Measurements from ENCODE around the gene RAPH1.

Gene RAPH1, protein sequence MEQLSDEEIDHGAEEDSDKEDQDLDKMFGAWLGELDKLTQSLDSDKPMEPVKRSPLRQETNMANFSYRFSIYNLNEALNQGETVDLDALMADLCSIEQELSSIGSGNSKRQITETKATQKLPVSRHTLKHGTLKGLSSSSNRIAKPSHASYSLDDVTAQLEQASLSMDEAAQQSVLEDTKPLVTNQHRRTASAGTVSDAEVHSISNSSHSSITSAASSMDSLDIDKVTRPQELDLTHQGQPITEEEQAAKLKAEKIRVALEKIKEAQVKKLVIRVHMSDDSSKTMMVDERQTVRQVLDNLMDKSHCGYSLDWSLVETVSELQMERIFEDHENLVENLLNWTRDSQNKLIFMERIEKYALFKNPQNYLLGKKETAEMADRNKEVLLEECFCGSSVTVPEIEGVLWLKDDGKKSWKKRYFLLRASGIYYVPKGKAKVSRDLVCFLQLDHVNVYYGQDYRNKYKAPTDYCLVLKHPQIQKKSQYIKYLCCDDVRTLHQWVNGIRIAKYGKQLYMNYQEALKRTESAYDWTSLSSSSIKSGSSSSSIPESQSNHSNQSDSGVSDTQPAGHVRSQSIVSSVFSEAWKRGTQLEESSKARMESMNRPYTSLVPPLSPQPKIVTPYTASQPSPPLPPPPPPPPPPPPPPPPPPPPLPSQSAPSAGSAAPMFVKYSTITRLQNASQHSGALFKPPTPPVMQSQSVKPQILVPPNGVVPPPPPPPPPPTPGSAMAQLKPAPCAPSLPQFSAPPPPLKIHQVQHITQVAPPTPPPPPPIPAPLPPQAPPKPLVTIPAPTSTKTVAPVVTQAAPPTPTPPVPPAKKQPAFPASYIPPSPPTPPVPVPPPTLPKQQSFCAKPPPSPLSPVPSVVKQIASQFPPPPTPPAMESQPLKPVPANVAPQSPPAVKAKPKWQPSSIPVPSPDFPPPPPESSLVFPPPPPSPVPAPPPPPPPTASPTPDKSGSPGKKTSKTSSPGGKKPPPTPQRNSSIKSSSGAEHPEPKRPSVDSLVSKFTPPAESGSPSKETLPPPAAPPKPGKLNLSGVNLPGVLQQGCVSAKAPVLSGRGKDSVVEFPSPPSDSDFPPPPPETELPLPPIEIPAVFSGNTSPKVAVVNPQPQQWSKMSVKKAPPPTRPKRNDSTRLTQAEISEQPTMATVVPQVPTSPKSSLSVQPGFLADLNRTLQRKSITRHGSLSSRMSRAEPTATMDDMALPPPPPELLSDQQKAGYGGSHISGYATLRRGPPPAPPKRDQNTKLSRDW

DNA sequence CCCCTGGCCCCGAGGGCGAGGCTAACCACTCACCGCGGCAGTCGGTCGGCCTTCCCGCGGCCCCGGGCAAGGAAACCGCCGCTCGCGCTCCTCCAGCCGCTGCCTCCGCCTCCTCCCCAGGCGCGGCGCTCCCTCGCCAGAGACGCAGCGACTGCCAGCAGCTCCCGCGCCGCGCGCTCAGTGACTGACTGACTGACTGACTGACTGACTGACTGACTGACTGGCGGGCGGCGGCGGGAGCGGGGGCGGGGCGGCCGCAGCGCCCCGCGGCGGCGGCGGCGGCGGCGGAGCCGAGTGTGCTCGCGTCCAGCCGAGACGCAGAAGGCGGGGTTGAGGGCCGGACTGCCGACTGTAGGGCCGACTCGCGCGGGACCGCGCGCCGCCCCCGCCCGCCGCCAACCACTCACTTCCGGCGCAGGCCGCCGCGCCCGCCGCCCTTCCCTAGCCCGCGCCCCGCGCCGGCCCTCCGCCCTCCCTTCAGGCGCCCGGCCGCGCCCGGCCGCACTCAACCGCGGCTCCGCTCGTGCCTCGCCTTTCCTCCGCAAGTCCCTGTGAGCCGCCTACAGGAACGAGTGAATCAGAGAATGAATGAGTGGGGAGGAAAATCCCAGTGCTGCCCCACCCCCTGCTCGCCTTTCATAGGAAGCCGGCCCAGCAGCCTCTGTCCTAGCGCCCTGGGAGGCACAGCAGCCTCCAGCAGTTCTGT is at the start of gene RAPH1:
Gene RAPH1, minus strand, starts transcription at position 224 of the 706 bp plus-strand sequence. CDS start 39,948 bp downstream, outside the sequence.
- peak; percentile 88 for DNase-seq

DNA sequence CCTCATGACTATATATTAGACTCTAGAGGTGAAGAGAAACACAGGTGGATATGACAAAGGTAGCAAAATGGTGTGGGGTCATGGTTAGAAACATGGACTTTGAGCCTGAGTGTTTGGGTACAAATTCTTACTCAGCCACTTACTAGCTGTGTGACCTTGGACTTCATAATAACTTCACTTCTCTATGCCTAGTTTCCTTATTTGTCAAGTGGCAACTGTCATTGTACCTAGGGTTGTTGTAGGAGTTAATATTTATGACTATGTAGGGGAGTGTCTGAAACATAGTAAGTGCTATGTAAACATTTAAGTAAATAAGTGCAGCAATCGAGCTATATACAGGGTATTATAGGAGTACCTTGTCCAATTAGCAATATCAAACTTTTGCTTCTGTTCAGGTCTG is 49.7 kb upstream of the RAPH1 start:
- DNase-seq = no peak

DNA sequence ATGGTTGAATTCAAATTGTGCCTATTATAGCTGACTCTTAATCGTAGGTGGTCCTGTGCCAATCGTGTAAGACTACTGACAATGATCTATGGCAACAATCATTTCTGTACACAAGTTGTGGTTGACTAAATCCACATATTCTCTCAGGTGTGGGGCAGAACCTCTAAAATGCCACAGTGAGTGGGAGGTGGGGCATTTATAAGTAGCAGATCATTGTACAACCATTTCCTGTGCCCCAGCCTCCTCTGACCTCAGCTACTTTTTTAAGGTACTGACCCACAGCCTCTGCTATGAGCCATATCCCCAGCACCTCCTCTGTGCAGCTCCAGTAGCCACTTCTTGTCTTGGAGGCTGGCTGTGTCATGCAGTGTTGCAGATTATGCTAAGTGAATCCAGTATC is 48.6 kb upstream of the RAPH1 start:
- no peak for DNase-seq

DNA sequence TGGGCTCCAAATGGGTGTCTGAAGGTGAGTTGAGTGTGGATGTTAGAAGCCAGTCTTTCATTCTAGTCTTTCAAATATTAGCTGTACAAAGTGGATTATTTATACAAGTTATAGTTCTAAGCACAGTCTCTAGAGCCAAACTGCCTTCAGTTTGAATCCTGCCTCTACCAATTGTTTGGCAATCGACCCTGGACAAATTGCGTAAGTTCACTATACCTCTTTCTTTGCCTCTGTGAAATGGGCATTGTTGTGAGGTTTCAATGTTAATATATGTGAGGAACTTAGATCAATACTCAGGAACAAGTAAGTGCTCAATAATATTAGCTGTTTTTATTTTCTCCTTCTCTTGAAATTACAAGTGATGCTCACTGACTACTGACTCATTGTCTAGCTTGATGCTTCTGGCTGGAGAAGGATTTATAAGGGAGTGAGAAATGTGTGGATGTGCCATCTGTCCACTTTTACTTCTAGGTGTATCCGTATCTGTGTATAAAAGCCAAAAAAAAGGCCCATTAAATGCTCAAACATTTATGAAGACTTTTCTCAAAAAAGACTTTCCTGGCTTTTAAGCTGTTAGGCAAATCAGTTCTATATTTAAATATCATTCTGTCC is 48.1 kb upstream of the RAPH1 start:
- no peak for DNase-seq

DNA sequence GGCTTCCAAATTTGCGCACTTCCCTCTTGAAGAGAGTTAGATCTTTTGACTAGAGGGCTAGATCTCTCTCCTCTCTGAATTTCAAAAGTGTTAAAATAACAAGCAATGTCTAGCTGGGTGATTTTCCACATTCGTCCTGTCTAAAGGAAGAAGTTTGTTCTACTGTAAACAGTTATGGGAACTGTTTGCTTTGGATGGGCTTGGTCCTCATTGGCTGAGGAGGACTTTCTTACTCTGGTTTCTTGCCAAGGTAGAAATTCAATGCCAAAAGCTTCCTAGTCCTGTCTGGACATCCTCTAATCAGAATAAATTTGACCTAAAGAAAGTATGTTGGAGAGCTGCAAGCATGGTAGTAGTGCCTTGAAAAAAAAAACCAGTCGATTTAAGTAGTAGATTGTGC is 47.4 kb upstream of the RAPH1 start:
- no peak for DNase-seq

DNA sequence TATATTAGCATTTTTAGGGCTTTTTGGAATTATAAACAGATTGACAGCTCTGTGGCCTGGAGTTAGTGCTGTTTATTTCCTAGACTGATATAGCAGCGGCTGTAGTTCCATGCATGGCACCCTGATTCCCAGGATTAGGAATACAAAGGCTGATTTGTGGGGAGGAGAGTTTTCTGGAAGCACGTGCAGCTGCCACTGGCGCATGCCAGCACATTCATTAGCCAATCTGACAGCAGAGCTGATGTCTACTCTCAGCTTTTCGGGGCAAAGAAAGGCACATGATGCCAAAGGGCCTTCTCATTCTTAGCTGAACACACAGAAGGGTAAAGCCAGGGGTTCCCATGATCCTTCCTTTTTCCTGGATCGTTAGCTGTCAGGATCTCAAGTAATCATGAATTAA is 45.7 kb upstream of the RAPH1 start:
- DNase-seq = no peak

DNA sequence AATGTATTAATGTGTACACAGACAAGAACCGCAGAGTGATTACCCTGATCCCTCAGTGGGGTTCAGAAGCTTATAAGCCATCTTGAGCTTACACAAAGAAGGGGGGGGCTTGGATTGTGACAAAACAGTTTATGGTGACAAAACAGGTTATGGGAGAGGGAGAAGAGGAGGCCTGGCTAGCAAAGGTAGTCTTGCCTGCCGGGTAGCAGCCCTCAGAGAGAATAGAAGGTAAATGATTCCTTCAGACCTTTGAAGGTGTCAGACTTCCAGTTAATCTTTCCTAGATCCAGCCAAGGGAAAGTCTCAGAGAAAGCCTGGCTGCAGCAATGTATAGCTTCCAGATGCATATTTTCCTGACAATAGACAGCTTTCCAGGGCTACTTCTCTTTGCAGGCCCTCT is 44.6 kb upstream of the RAPH1 start:
- DNase-seq = no peak

DNA sequence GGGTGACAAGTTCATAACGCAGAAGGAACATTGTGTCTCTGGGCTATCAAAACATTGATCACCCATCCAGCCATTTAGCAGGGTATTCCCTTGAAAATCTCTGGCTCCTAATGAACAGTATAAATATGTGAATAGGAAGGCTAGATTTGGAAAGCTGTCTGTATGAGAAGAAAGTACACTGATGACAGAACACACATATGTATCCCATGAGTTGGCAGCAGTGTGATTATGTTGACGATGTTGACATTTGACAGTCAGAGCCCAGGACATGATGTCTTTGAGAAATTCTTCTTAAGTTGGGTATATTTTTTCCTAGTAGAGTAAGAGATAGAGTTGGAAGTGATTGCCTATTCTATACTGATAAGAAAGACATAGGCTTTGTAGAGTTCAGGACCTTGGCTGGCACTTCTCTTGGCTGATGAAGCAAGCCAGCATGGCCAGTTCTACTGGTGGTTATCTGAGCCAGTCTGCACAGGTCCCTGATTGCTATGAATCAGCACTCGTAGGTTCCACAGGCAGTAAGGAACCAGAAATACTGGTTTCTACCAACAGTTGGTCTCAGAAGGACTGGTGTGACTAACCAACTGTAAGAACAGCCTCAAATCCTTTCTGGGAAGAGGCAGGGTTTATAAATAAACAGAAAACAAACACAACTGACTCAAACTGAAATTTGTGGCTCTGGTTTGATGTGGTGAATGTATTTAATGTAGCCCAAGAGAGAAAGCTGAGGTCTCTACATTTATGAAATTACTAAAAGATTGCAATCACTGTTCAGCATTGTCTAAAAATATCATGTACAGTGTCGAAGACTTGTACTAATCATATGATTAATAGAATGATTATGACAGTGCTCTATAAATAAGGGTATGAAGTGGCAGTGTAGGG is 43.9 kb upstream of the RAPH1 start:
- DNase-seq = no peak

DNA sequence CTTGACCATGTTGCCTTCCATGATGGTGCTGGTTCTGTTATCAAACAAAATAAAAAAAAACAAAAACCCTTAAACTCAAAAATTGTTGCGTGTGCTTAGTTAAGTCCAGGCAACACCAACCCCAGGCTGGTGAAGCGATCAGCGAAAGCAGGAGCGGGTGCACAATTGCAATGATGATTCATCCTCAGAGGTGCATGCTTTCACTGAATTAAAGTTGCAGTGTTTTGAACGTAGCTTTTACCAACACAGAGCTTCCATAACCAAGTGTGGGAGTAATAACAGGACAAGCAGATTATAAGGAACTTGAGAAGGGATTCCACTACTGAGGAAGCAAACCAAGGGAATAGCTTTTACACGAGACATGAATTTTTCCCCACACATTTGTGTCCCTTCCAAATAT is 39.7 kb upstream of the RAPH1 start:
- DNase-seq = no peak

DNA sequence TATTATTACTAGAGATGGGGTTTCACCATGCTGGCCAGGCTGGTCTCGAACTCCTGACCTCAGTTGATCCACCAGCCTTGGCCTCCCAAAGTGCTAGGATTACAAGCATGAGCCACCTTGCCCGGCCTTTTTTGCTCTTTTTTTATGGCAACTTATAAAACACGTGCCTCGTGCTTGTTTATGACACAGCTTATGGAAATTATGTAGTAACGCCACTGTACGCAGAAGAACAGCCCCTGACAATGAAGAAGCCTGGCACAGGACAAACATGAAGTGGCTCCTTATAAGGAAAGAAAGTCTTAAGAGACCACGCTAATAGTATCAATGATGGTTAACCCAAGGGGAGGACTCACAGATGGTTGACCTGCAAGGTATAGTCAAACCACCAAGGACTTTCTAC is 37.2 kb upstream of the RAPH1 start:
- DNase-seq = no peak

DNA sequence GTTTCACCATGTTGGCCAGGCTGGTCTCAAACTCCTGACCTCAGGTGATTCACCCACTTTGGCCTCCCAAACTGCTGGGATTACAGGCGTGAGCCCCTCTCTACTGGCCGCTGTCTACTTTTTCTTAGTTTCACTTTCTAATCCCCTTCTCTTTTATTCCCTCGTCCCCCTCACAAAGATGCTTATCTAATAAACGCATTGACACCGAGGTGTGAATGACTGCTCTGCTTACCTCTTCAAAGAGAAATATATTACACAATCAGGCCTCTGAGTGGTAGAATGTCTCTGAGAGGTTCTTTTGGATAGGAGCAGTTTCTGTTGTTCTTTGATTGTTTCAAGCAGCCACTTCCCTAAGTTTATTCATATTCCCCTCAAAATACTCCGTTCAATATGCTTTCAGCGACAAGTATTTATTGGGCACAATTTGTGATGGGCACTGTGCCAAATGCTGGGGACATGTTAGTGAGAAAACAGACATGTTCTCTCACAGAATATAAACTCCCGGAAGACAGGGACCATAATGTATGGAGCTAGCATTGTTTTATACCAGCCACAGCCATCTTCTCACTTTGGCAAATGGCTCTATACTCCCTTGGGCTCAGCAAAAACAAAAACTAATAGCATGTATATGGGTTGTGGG is 34.7 kb upstream of the RAPH1 start:
- no peak for DNase-seq

DNA sequence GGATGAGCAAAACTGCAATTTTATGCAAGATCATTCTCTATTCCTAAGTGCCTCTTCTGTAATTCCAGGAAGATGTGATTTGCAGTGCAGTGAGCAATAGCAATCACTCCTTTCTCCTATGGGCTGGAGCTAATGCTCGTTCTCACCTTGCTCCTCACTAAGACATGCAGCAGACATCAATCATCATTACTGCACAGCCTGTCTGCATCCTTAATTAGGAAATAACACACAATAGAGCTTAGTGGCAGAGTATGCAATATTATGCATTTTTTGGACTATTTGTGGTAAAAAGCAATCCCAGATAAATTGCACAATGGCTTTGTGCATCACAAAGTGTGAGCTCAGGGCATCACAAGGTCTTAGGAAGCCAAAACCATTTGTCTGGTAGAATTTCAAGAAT is 32.6 kb upstream of the RAPH1 start:
- no peak for DNase-seq

DNA sequence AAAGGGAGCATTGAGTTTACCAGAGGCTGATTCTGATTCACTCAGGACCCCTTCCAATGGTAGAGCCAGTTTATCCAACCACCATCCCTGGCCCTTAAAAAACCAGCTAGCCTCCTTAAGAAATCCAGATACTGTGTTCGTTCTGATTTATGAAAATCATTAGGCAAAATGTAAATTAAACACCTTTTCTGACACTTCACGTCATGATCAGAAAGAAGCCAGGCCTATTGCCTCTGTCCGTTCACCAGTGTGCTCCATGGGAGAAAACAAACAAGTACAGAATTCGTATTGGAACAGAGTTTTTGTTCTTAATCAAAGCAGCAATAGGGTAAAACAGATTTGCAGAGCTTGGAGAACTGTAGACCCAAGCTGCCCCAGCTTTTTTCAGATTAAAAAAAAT is 31.1 kb upstream of the RAPH1 start:
- DNase-seq = no peak

DNA sequence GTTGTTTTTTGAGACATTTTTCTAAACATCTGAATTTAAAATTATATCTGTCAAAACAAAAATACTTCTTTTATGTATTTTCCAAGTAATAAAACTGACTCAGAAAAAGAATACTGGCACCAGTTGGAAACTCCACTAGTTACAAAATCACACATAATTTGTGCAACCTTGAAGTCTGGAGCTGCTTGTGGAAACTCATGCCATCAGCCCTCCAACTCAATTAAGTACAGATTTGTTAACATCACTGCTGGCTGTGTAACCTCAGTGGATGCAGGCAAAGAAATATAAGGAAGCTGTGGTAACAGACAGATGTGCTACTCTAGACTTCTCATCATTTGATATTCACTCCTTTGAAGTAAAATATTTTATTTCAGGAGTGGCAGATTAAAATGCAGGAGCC is 30.0 kb upstream of the RAPH1 start:
- DNase-seq = no peak

DNA sequence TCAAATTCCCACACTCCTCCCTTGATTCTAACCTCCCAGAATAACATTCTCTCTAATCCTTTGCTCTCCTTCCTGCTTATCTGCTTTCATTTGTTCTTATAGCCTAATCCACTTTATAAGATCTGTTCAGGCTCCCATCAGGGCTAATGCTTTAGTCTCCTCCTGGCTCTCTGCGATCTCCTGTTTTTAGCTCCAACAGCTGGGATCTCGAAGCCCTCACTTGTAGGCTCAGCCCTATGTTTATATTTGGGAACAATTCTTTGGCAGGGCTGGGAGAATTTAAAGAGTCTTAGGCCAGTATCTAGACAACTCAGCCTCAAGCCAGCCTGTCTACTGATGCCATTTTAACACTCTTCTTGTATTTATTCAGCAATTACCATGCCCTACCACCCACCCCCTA is 27.2 kb upstream of the RAPH1 start:
- no peak for DNase-seq

DNA sequence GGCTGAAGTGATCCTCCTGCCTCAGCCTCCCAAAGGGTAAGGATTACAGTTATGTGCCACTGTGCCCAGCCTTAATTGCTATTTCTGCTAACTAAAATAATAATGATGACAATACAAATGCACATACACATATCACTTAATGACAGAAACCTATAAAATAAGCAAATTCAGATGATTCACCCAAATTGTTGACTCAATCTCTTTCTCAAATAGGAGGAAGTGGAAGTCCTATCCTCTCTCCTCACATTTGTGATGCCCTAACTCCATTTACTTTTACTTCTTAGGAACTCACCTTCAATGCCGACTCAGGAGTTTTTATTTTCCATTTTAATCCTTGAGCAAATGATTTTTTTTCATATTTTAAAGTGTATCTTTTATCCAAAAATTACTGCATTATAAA is 24.5 kb upstream of the RAPH1 start:
- no peak for DNase-seq

DNA sequence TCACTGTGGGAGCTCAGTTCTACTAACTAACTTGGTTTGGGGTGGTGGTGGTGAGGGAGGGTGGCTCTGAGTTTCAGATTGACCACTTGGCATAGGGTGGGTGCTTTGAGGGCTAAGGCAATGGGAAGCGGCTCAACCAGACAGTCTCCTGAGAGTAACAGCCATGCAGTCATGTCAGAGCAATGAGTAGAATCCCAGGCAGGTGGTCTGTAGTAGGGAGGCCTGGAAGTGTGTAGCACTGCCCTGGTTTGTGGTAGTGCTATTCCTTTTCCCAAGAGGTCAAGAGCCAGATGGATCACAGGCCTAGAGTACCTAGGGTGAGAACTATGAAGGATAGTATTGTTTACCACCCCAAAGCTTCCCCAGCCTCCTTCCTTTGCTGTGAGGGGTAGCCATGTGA is 18.7 kb upstream of the RAPH1 start:
- DNase-seq = no peak

DNA sequence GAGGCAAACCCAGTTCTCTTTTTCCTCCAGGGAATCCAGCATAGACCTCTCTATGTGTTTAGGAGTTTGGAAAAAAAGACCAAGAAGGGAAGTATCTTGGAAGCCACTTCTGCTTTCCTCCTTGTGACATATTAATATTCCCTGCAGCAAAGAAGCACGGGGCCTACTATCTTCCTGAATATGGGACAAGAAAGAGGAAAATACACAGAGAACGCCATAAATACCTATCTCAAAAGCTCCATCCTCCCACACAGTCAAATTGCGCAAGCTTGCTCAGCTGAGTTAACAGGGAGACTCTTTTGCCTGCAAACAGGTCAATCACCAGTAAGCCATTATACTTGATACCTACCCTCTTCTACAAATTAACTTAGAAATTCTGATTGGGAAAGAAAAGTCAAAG is 16.7 kb upstream of the RAPH1 start:
- DNase-seq = no peak

DNA sequence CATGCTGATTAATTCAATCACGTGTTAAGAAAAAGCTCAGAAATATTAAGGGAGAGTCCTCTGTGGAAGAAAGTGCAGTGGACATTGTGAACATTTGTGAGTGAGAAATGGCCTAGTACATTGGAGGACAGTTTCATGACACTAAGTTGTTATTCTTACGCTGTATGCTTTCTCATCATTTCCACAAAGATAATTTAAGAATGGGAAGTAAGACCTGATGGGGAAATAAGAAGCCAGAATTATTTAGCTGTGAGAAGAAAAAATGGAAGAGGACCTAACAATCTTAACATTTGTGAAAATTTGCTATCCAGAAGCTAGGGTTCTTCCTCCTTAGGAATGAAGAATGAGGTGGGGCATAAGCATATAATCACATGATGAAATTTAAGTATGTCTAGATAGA is 15.2 kb upstream of the RAPH1 start:
- DNase-seq = no peak

DNA sequence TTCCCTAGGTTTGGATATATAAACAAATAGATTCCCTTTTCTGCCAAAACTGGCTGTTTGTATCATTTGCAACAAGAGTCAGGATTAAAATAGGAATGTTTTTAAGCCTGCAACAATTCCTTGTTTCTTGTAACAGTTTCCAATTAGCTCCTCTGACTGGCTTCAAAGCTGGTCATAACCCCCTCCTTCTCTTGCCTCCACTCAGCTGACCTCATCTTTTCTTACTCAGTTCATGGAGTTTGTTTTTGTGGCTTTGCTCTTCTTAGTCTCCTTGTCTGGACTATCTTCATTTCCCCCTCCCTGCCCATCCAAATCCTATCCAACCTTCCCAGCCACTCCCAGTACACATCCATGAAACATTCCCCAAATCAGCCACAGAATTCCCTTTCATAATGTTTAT is 14.3 kb upstream of the RAPH1 start:
- no peak for DNase-seq

DNA sequence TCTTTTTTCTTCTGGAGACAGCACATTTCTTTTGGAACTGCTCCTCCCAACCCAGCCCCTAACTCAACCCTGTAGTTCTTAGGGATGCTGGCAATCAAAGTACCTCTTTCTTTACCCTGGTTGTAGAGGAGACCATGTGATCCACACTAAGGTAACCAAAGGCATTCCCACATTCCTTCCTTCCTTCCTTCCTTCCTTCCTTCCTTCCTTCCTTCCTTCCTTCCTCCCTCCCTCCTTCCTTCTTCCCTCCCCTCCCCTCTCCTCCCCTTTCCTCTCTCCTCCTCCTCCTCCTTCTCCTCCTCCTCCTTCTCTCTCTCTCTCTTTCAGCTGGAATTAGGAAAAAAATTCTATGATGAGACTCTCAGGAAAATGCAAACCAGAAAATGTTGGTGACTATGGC is 13.8 kb upstream of the RAPH1 start:
- DNase-seq = no peak
